Transverse colon (tissue), 3 donors: ENCODE results near the gene GRAP2.

Experiments used
- POLR2A ChIP-seq: fragments of 450-650 bp; IDR thresholded peaks from one replicate; pipeline ENCODE4 v1.6.1; 2016; ENCODE audit warnings: antibody characterized with exemption, mild to moderate bottlenecking, moderate library complexity
- POLR2AphosphoS5 ChIP-seq, 3 donors: sonication (generic); formaldehyde crosslinking; IDR thresholded peaks; one replicate each; pipeline ENCODE4 v1.6.1; 2016; ENCODE audit warnings: antibody characterized with exemption in 3 of 3

GRCh38 chr22:39932166-39932565, 31.3 kb downstream of the GRAP2 start:
- TF ChIP-seq POLR2AphosphoS5 (IDR thresholded peaks at IDR 0.05) (no peak), POLR2A (no peak)
